Astrocyte (in vitro differentiated cells and primary cell): ENCODE data around the gene OVCH1. TPM values are rescaled to one million over a fixed set of nuclear protein-coding genes. Genes with fewer than 3 reads are reported as not detected.

Source experiments
- DNase-seq: peaks from one replicate; pipeline ENCODE4 v3.0.0-alpha.2; 2010; ENCODE audit warnings: low read depth
- FAIRE-seq: peaks from 2 replicates; lab custom pipeline; 2011; peaks lifted over from hg19 to GRCh38; lab: Jason Lieb, UNC
- H2AFZ ChIP-seq: 2 replicates; pipeline ENCODE4 v1.6.0; 2012; ENCODE audit warnings: low read depth, low read length, inconsistent platforms
- H3K27ac ChIP-seq: 2 replicates; pipeline ENCODE4 v1.5.1; 2011; ENCODE audit warnings: low read depth, low read length, inconsistent platforms
- H3K27me3 ChIP-seq: 2 replicates; pipeline ENCODE4 v1.6.0; 2011; ENCODE audit warnings: low read length, inconsistent platforms; ENCODE audit not compliant: insufficient read depth
- H3K36me3 ChIP-seq: 2 replicates; pipeline ENCODE4 v1.5.1; 2011; ENCODE audit warnings: low read length, inconsistent platforms; ENCODE audit not compliant: insufficient read depth
- H3K4me1 ChIP-seq: 2 replicates; pipeline ENCODE4 v1.5.1; 2011; ENCODE audit warnings: low read length, inconsistent platforms; ENCODE audit not compliant: insufficient read depth
- H3K4me2 ChIP-seq: 2 replicates; pipeline ENCODE4 v1.6.0; 2012; ENCODE audit warnings: low read length, inconsistent platforms
- H3K4me3 ChIP-seq: 2 replicates; pipeline ENCODE4 v1.5.1; 2011; ENCODE audit warnings: low read depth, mild to moderate bottlenecking, low read length, inconsistent platforms; ENCODE audit not compliant: insufficient read depth
- H3K79me2 ChIP-seq: 2 replicates; pipeline ENCODE4 v1.6.0; 2012; ENCODE audit warnings: mild to moderate bottlenecking, low read length, inconsistent platforms; ENCODE audit not compliant: insufficient read depth
- H3K9ac ChIP-seq: 2 replicates; pipeline ENCODE4 v1.6.0; 2012; ENCODE audit warnings: mild to moderate bottlenecking, low read length, inconsistent platforms
- H3K9me3 ChIP-seq: 2 replicates; pipeline ENCODE4 v1.5.1; 2012; ENCODE audit warnings: low read depth, mild to moderate bottlenecking, low read length, inconsistent platforms; ENCODE audit not compliant: insufficient read depth
- H4K20me1 ChIP-seq: 2 replicates; pipeline ENCODE4 v1.6.0; 2012; ENCODE audit warnings: low read length, inconsistent platforms; ENCODE audit not compliant: insufficient read depth
- H3K27ac Mint-ChIP-seq: one replicate; pipeline ENCODE4 v1.8.0; 2021; ENCODE audit warnings: mild to moderate bottlenecking, mixed read lengths; ENCODE audit not compliant: unreplicated experiment
- H3K27me3 Mint-ChIP-seq: one replicate; pipeline ENCODE4 v1.8.0; 2021; ENCODE audit warnings: low read depth, mixed read lengths; ENCODE audit not compliant: unreplicated experiment
- H3K36me3 Mint-ChIP-seq: one replicate; pipeline ENCODE4 v1.8.0; 2021; ENCODE audit warnings: low read depth, mixed read lengths; ENCODE audit not compliant: unreplicated experiment
- H3K4me1 Mint-ChIP-seq: one replicate; pipeline ENCODE4 v1.8.0; 2021; ENCODE audit warnings: low read depth, mixed read lengths; ENCODE audit not compliant: unreplicated experiment
- H3K4me3 Mint-ChIP-seq: one replicate; pipeline ENCODE4 v1.8.0; 2021; ENCODE audit warnings: mild to moderate bottlenecking, moderate library complexity, mixed read lengths; ENCODE audit not compliant: unreplicated experiment
- H3K9me3 Mint-ChIP-seq: one replicate; pipeline ENCODE4 v1.8.0; 2021; ENCODE audit warnings: mild to moderate bottlenecking, mixed read lengths; ENCODE audit not compliant: unreplicated experiment
- CTCF ChIP-seq: IDR thresholded peaks from 2 replicates; pipeline ENCODE4 v1.5.1; 2011; ENCODE audit warnings: low read depth, mild to moderate bottlenecking, inconsistent platforms, low read length, moderate library complexity; ENCODE audit not compliant: insufficient read depth
- EZH2 ChIP-seq: IDR thresholded peaks from 2 replicates; pipeline ENCODE4 v1.6.1; 2012; ENCODE audit warnings: mild to moderate bottlenecking, low read length, inconsistent platforms; ENCODE audit not compliant: insufficient read depth
- total RNA-seq: library from RNA; stranded (reverse); gene quantifications from 2 replicates; pipeline ENCODE4 v1.2.1, GENCODE V29; 2021

Gene OVCH1
- total RNA-seq, 1 donor from 2014 or later = not detected

DNA sequence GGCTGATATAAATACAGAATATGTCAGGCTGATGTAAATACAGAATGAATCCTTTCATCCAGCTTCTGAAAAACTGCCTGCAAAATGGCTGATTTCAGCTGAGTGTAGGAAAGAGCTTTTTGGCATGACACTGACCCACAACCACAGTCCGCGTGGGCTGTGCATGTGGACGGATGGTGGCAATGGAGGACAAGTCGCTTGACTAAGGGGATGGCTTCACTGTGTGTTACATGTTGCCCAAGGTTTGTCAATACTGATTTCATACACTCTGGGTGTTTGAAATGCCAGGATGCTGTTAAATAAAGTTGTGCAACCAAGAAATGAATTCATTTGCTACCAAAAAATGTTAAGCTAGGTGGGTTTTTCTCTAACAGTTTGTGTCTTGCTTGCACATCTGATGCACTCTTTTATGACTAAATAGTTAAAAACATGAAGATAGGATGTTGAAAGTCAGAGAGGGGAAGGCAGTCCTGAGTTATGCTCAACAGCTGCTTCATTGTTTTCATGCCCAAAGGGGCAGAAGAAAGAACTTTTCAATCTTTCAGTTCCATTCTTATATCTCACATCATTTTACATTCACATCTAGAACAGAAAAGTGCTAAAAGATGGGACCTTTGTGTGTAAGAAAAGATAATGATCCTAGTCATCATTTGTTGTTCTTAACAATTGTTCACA lies 36.5 kb upstream of the OVCH1 start:
- peaks cover 4% of the 10 kb centered on the region for H3K4me1 ChIP-seq
- H3K79me2 ChIP-seq = no peaks in the 10 kb centered on the region
- no peak overlapping the region for H3K4me2 ChIP-seq
- no peak for FAIRE-seq
- H3K9ac ChIP-seq = no peak overlapping the region
- Mint-ChIP-seq H3K9me3 (no peaks in the 10 kb centered on the region), H3K27me3 (no peaks in the 10 kb centered on the region), H3K36me3 (no peaks in the 10 kb centered on the region), H3K4me3 (no peak overlapping the region), H3K4me1 (peaks cover 3% of the 10 kb centered on the region), H3K27ac (no peak overlapping the region)
- no peak for DNase-seq
- H3K4me3 ChIP-seq = no peak overlapping the region
- no peaks in the 10 kb centered on the region for H3K27me3 ChIP-seq
- H2AFZ ChIP-seq = no peak overlapping the region
- TF ChIP-seq EZH2 (no peak), CTCF (no peak)
- H3K36me3 ChIP-seq = no peaks in the 10 kb centered on the region
- no peak overlapping the region for H3K27ac ChIP-seq
- H4K20me1 ChIP-seq = no peaks in the 10 kb centered on the region
- no peaks in the 10 kb centered on the region for H3K9me3 ChIP-seq

DNA sequence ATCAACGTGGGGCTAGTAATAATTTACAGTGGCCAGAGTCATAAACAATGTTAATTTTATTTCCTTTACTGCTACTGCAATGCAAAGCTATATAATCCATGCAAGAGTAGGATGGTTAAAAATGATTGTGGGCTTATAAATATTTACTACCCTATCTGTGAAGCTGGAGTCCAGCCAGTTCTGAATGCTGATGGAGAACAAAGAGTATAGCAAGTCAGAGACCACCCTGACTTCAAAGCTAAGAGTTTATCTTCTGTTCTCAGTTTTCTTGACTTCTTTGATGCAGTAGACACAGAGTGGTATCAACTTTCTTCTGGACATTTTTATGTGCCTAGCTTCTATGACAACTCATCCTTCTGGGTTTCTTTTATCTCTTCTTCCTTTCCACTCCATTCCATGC lies 34.0 kb upstream of the OVCH1 start:
- Histone ChIP-seq H3K4me1 (no peaks in the 10 kb centered on the region), H3K9me3 (no peaks in the 10 kb centered on the region), H3K27ac (no peak overlapping the region), H3K9ac (no peak overlapping the region), H3K4me2 (no peak overlapping the region), H3K79me2 (no peaks in the 10 kb centered on the region), H4K20me1 (no peaks in the 10 kb centered on the region), H3K4me3 (no peak overlapping the region), H3K27me3 (no peaks in the 10 kb centered on the region), H3K36me3 (no peaks in the 10 kb centered on the region), H2AFZ (no peak overlapping the region)
- no peaks in the 10 kb centered on the region for H3K27me3 Mint-ChIP-seq
- no peak for FAIRE-seq
- H3K4me1 Mint-ChIP-seq = no peaks in the 10 kb centered on the region
- TF ChIP-seq EZH2 (no peak), CTCF (no peak)
- H3K4me3 Mint-ChIP-seq = no peak overlapping the region
- H3K36me3 Mint-ChIP-seq = no peaks in the 10 kb centered on the region
- no peaks in the 10 kb centered on the region for H3K9me3 Mint-ChIP-seq
- no peak overlapping the region for H3K27ac Mint-ChIP-seq
- no peak for DNase-seq

DNA sequence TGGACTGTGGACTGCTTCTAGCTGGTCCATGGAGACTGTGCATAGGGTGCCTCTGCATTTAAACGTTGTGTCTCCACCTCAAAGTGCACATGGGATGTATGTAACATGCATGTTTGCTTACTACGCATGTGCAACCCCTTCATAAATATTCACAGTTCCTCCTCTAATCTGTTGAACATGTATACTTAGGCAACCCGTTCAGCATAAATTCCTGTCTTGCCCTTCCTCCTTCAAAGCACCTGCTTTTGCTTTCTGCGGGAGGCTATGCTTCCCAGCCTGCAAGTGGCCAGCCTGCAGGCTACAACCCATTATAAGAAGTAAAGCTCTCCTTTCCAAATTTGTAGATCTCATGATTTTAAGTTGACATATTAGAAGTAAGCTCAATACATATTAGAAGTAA lies 33.0 kb upstream of the OVCH1 start:
- Histone ChIP-seq H3K4me1 (no peaks in the 10 kb centered on the region), H3K9ac (no peak overlapping the region), H3K36me3 (no peaks in the 10 kb centered on the region), H4K20me1 (no peaks in the 10 kb centered on the region), H3K4me3 (no peak overlapping the region), H3K79me2 (no peaks in the 10 kb centered on the region), H3K27ac (no peak overlapping the region), H3K4me2 (no peak overlapping the region), H2AFZ (no peak overlapping the region), H3K27me3 (no peaks in the 10 kb centered on the region), H3K9me3 (no peaks in the 10 kb centered on the region)
- TF ChIP-seq EZH2 (no peak), CTCF (no peak)
- no peaks in the 10 kb centered on the region for H3K36me3 Mint-ChIP-seq
- no peak overlapping the region for H3K4me3 Mint-ChIP-seq
- H3K9me3 Mint-ChIP-seq = no peaks in the 10 kb centered on the region
- FAIRE-seq (no peak), DNase-seq (no peak)
- no peaks in the 10 kb centered on the region for H3K27me3 Mint-ChIP-seq
- H3K4me1 Mint-ChIP-seq = no peaks in the 10 kb centered on the region
- H3K27ac Mint-ChIP-seq = no peak overlapping the region
